ENCODE data around the gene TOMM20.

GRCh38 chr1:235156740-235157139 lies 28.1 kb upstream of the TOMM20 start:
- TF ChIP-seq CTCF (IDR thresholded peaks at IDR 0.05; ENCODE audit: insufficient read depth, low read depth, low read length) (no peak), EZH2 (IDR thresholded peaks at IDR 0.05; ENCODE audit: insufficient read depth, low read length) (no peak)
